ENCODE data around the gene STMN3. TPM values are rescaled to one million over a fixed set of nuclear protein-coding genes. Genes with fewer than 3 reads are reported as not detected.
A peak's percentile ranks its signal among the peaks of the same experiment; 100 is the strongest.

The STMN3 gene
- total RNA-seq, 1 donor from 2014 or later: 12.1 TPM

GRCh38 chr20:63693733-63694583 lies 40.7 kb upstream of the STMN3 start:
- Histone ChIP-seq H3K9me3 (no peaks in the 10 kb centered on the region), H3K36me3 (peaks cover 17% of the 10 kb centered on the region), H3K4me3 (no peak overlapping the region), H3K4me1 (peaks cover 48% of the 10 kb centered on the region), H3K27ac (no peak overlapping the region), H3K27me3 (ENCODE audit: low read depth) (no peaks in the 10 kb centered on the region)
- no peak for ATAC-seq
- intact Hi-C loops (cut with DNase I): no loop called here
- DNase-seq: no peak
- no peak for TF ChIP-seq CTCF (IDR thresholded peaks at IDR 0.05)

- DNase-seq (no peak), ATAC-seq (no peak)
- Histone ChIP-seq H3K27me3 (ENCODE audit: low read depth) (no peaks in the 10 kb centered on the region), H3K27ac (peak overlapping the region; percentile 34), H3K4me1 (peaks cover 48% of the 10 kb centered on the region), H3K4me3 (no peak overlapping the region), H3K36me3 (peaks cover 14% of the 10 kb centered on the region), H3K9me3 (no peaks in the 10 kb centered on the region)
- no peak for TF ChIP-seq CTCF (IDR thresholded peaks at IDR 0.05)
- intact Hi-C loops (cut with DNase I): no loop called here
Observed at GRCh38 chr20:63693083-63693732, 40.0 kb upstream of the STMN3 start.

- Histone ChIP-seq H3K36me3 (peaks cover 13% of the 10 kb centered on the region), H3K4me3 (no peak overlapping the region), H3K4me1 (peaks cover 50% of the 10 kb centered on the region), H3K27me3 (ENCODE audit: low read depth) (no peaks in the 10 kb centered on the region), H3K27ac (peak overlapping the region; percentile 34), H3K9me3 (no peaks in the 10 kb centered on the region)
- DNase-seq (peak; percentile 41), ATAC-seq (no peak)
- no peak for TF ChIP-seq CTCF (IDR thresholded peaks at IDR 0.05)
- intact Hi-C loops (cut with DNase I): no loop called here
Observed at GRCh38 chr20:63692436-63693082, 39.3 kb upstream of the STMN3 start.

GRCh38 chr20:63691711-63692435 lies 38.6 kb upstream of the STMN3 start:
- no peak overlapping the region for H3K4me3 ChIP-seq
- no peaks in the 10 kb centered on the region for H3K27me3 ChIP-seq (ENCODE audit: low read depth)
- ATAC-seq: no peak
- H3K4me1 ChIP-seq: peaks cover 50% of the 10 kb centered on the region
- intact Hi-C loops (cut with DNase I): no loop called here
- no peak for TF ChIP-seq CTCF (IDR thresholded peaks at IDR 0.05)
- no peaks in the 10 kb centered on the region for H3K9me3 ChIP-seq
- peak; percentile 43 for DNase-seq
- peak overlapping the region; percentile 34 for H3K27ac ChIP-seq
- H3K36me3 ChIP-seq: peaks cover 13% of the 10 kb centered on the region

All from lower lobe of right lung (tissue), 2 donors.